IMR-90 (cell line): ENCODE data around the gene USP35. TPM values are rescaled to one million over a fixed set of nuclear protein-coding genes. Genes with fewer than 3 reads are reported as not detected.

ENCODE experiments used
- ATAC-seq: fragments of 200-7000 bp; cut with Tn5 transposase; 2 replicates; pipeline ENCODE4 v1.9.1; 2020; ENCODE audit warnings: low read depth, mild to moderate bottlenecking, moderate library complexity
- BruUV-seq: library from RNA; stranded (reverse); fragments of 400-500 nt; replicated peaks from 2 replicates; lab custom pipeline; 2021; lab: Mats Ljungman, UMichigan
- CTCF ChIA-PET: fragments of 300-600 bp; formaldehyde crosslinking; extraction: SDS; loops from one replicate; lab custom pipeline; 2021; ENCODE audit warnings: antibody characterized with exemption; lab: Yijun Ruan, JAX
- POLR2A ChIA-PET: fragments of 300-600 bp; sonication (Branson Sonifier 250); formaldehyde crosslinking; loops from one replicate; lab custom pipeline; 2022; ENCODE audit warnings: antibody characterized with exemption; ENCODE audit not compliant: unreplicated experiment; lab: Charles Lee
- DNase-seq: peaks from one replicate; pipeline ENCODE4 v3.0.0; 2013
- H2AFZ ChIP-seq: replicated peaks from 2 replicates; pipeline ENCODE3; 2013; ENCODE audit warnings: low read length, mild to moderate bottlenecking; ENCODE audit not compliant: poor library complexity
- H2AK5ac ChIP-seq: 2 replicates; pipeline ENCODE4 v1.6.1; 2013; ENCODE audit warnings: low read depth, low read length, inconsistent platforms
- H2AK9ac ChIP-seq: replicated peaks from 2 replicates; pipeline ENCODE3; 2013; ENCODE audit warnings: mild to moderate bottlenecking, low read depth, low read length, moderate library complexity; ENCODE audit not compliant: poor library complexity
- H2BK120ac ChIP-seq: 2 replicates; pipeline ENCODE4 v1.6.1; 2013; ENCODE audit warnings: low read depth, low read length, inconsistent platforms
- H2BK15ac ChIP-seq: 3 replicates; pipeline ENCODE4 v1.6.1; 2013; ENCODE audit warnings: low read depth, low read length, inconsistent platforms
- H2BK20ac ChIP-seq: 2 replicates; pipeline ENCODE4 v1.6.1; 2013; ENCODE audit warnings: low read depth, mild to moderate bottlenecking, inconsistent platforms, low read length, moderate library complexity
- H2BK5ac ChIP-seq: 2 replicates; pipeline ENCODE4 v1.6.1; 2013; ENCODE audit warnings: mild to moderate bottlenecking, low read depth, low read length, inconsistent platforms; ENCODE audit not compliant: poor library complexity, severe bottlenecking
- H3K14ac ChIP-seq: replicated peaks from 2 replicates; pipeline ENCODE4 v1.6.1; 2013; ENCODE audit warnings: low read depth, low read length, inconsistent platforms
- H3K18ac ChIP-seq: 2 replicates; pipeline ENCODE4 v1.6.1; 2013; ENCODE audit warnings: low read depth, low read length, control low read depth
- H3K23ac ChIP-seq: 2 replicates; pipeline ENCODE4 v1.6.1; 2013; ENCODE audit warnings: low read depth, low read length, inconsistent platforms
- H3K27ac ChIP-seq: 2 replicates; pipeline ENCODE4 v1.5.1; 2013; ENCODE audit warnings: mild to moderate bottlenecking, control low read depth, low read length; ENCODE audit not compliant: insufficient read depth
- H3K27me3 ChIP-seq: 2 replicates; pipeline ENCODE4 v1.6.1; 2013; ENCODE audit warnings: low read length; ENCODE audit not compliant: control insufficient read depth, insufficient read depth
- H3K36me3 ChIP-seq: 2 replicates; pipeline ENCODE4 v1.6.1; 2013; ENCODE audit warnings: low read length, mixed read lengths; ENCODE audit not compliant: control insufficient read depth, insufficient read depth
- H3K4ac ChIP-seq: 2 replicates; pipeline ENCODE4 v1.6.1; 2013; ENCODE audit warnings: low read depth, low read length, inconsistent platforms
- H3K4me1 ChIP-seq: 2 replicates; pipeline ENCODE4 v1.6.1; 2013; ENCODE audit warnings: low read length, mixed read lengths; ENCODE audit not compliant: control insufficient read depth, insufficient read depth
- H3K4me2 ChIP-seq: 2 replicates; pipeline ENCODE4 v1.6.1; 2013; ENCODE audit warnings: low read depth, mild to moderate bottlenecking, control low read depth, low read length, moderate library complexity
- H3K4me3 ChIP-seq: 2 replicates; pipeline ENCODE4 v1.5.1; 2013; ENCODE audit warnings: low read depth, mild to moderate bottlenecking, control low read depth, low read length, moderate library complexity; ENCODE audit not compliant: insufficient read depth
- H3K56ac ChIP-seq: 2 replicates; pipeline ENCODE4 v1.6.1; 2013; ENCODE audit warnings: low read length, inconsistent platforms; ENCODE audit not compliant: insufficient read depth; ENCODE audit errors: extremely low read depth
- H3K79me1 ChIP-seq, 2 experiments: 2 replicates each; pipeline ENCODE4 v1.6.1; 2013; ENCODE audit warnings: low read length in 2 of 2, inconsistent platforms in 1 of 2, low read depth in 1 of 2
- H3K9ac ChIP-seq: 2 replicates; pipeline ENCODE4 v1.6.1; 2013; ENCODE audit warnings: low read depth, low read length, control low read depth
- H3K9me1 ChIP-seq: 2 replicates; pipeline ENCODE4 v1.6.1; 2013; ENCODE audit warnings: low read length, inconsistent platforms; ENCODE audit not compliant: insufficient read depth
- H3K9me3 ChIP-seq: 2 replicates; pipeline ENCODE4 v1.6.1; 2013; ENCODE audit warnings: low read length; ENCODE audit not compliant: control insufficient read depth, insufficient read depth
- H4K20me1 ChIP-seq: 2 replicates; pipeline ENCODE4 v1.6.1; 2013; ENCODE audit warnings: low read length, inconsistent platforms; ENCODE audit not compliant: insufficient read depth
- H4K5ac ChIP-seq: 2 replicates; pipeline ENCODE4 v1.6.1; 2013; ENCODE audit warnings: mild to moderate bottlenecking, low read depth, low read length, control low read depth
- H4K8ac ChIP-seq, 2 experiments: 2 replicates each; pipeline ENCODE4 v1.6.1; 2013; ENCODE audit warnings: low read depth in 2 of 2, low read length in 2 of 2, control low read depth in 1 of 2, inconsistent platforms in 1 of 2
- H4K91ac ChIP-seq: 2 replicates; pipeline ENCODE4 v1.6.1; 2013; ENCODE audit warnings: low read depth, low read length, inconsistent platforms; ENCODE audit not compliant: insufficient read depth
- BHLHE40 ChIP-seq: fragments of 150-350 bp; IDR thresholded peaks from 2 replicates; pipeline ENCODE4 v1.6.1; 2016; ENCODE audit warnings: mild to moderate bottlenecking, low read depth, low read length
- CEBPB ChIP-seq: IDR thresholded peaks from 2 replicates; pipeline ENCODE4 v1.6.1; 2012; ENCODE audit warnings: low read depth, low read length, improper control_type of control experiment
- CHD1 ChIP-seq: IDR thresholded peaks from 2 replicates; pipeline ENCODE4 v1.6.1; 2012; ENCODE audit warnings: low read depth, low read length, improper control_type of control experiment
- CTCF ChIP-seq: conservative IDR thresholded peaks from 2 replicates; pipeline ENCODE4 v1.5.1; 2012; ENCODE audit warnings: mild to moderate bottlenecking, low read depth, low read length, improper control_type of control experiment
- ELK1 ChIP-seq: fragments of 150-350 bp; IDR thresholded peaks from 2 replicates; pipeline ENCODE4 v1.6.1; 2016; ENCODE audit warnings: low read depth, mild to moderate bottlenecking, low read length, moderate library complexity, borderline replicate concordance
- FOS ChIP-seq: fragments of 150-350 bp; IDR thresholded peaks from 2 replicates; pipeline ENCODE4 v1.6.1; 2016; ENCODE audit warnings: low read depth, low read length
- MAFK ChIP-seq: IDR thresholded peaks from 2 replicates; pipeline ENCODE4 v1.6.1; 2012; ENCODE audit warnings: low read depth, low read length, improper control_type of control experiment
- MAZ ChIP-seq: IDR thresholded peaks from 2 replicates; pipeline ENCODE4 v1.6.1; 2012; ENCODE audit warnings: low read depth, mild to moderate bottlenecking, low read length, improper control_type of control experiment, moderate library complexity, borderline replicate concordance
- MXI1 ChIP-seq: IDR thresholded peaks from 2 replicates; pipeline ENCODE4 v1.6.1; 2012; ENCODE audit warnings: low read depth, mild to moderate bottlenecking, low read length, moderate library complexity, borderline replicate concordance
- NFE2L2 ChIP-seq: fragments of 150-350 bp; IDR thresholded peaks from 2 replicates; pipeline ENCODE4 v1.6.1; 2016; ENCODE audit warnings: low read depth, mild to moderate bottlenecking, low read length
- POLR2A ChIP-seq: IDR thresholded peaks from 2 replicates; pipeline ENCODE4 v1.6.1; 2012; ENCODE audit warnings: mild to moderate bottlenecking, low read depth, low read length
- RAD21 ChIP-seq: IDR thresholded peaks from 2 replicates; pipeline ENCODE4 v1.6.1; 2012; ENCODE audit warnings: low read length, improper control_type of control experiment
- RCOR1 ChIP-seq: IDR thresholded peaks from 2 replicates; pipeline ENCODE4 v1.6.1; 2012; ENCODE audit warnings: mild to moderate bottlenecking, low read length, improper control_type of control experiment; ENCODE audit not compliant: insufficient replicate concordance
- RFX5 ChIP-seq: IDR thresholded peaks from 2 replicates; pipeline ENCODE4 v1.8.0; 2012; ENCODE audit warnings: low read depth, mild to moderate bottlenecking, low read length, moderate library complexity
- SMC3 ChIP-seq: fragments of 150-350 bp; IDR thresholded peaks from 2 replicates; pipeline ENCODE4 v1.6.1; 2016; ENCODE audit warnings: low read depth, mild to moderate bottlenecking, antibody characterized with exemption, low read length, moderate library complexity
- USF2 ChIP-seq: fragments of 150-350 bp; IDR thresholded peaks from 2 replicates; pipeline ENCODE4 v1.6.1; 2017; ENCODE audit warnings: mild to moderate bottlenecking, antibody characterized with exemption, low read length, low read depth
- WGBS, 2 experiments: methylation state at CpG; one replicate each; pipeline versions ENCODE4 v1.1.5 to v1.1.7; 2013; ENCODE audit warnings: missing lambda C conversion rate in 2 of 2; ENCODE audit not compliant: insufficient read length in 1 of 2; ENCODE audit errors: extremely low coverage in 2 of 2; 5-methylcytosine and 5-hydroxymethylcytosine counted together
- dilution Hi-C: fragments of 300-500 bp; cut with HindIII; formaldehyde crosslinking; loops from one replicate; pipeline ENCODE4 v1.14.3; 2018; ENCODE audit warnings: low sequenced_read_pairs; ENCODE audit not compliant: unreplicated experiment
- in situ Hi-C: fragments of 300-500 bp; cut with MboI; formaldehyde crosslinking; loops from 3 replicates; pipeline ENCODE4 v1.14.3; 2019; ENCODE audit warnings: low sequenced_read_pairs, inconsistent platforms, mixed read lengths
- intact Hi-C: fragments of 100-400 bp; cut with micrococcal nuclease; formaldehyde crosslinking; loops from 2 replicates; pipeline ENCODE4 v1.10.0; 2022
- polyA plus RNA-seq, 3 experiments: library from polyadenylated mRNA; depleted of rRNA; stranded (reverse); fragments of >200 nt; gene quantifications; 2 replicates each; pipeline ENCODE4 v1.2.3, GENCODE V29; 2012; ENCODE audit warnings: low replicate concordance in 1 of 3
- total RNA-seq: library from RNA; depleted of rRNA; stranded (reverse); fragments of >200 nt; gene quantifications from 2 replicates; pipeline ENCODE4 v1.2.3, GENCODE V29; 2012

USP35 gene
- total and polyA plus RNA-seq, 2 of the 4 experiments (the other 2 are of a cell fraction) = 2.7 to 11.3 TPM

- in situ Hi-C loops = no loop called here
- no peak overlapping the region for H2BK120ac ChIP-seq
- peaks cover 45% of the 10 kb centered on the region for H3K36me3 ChIP-seq
- H2AFZ ChIP-seq = no peak overlapping the region
- no peak overlapping the region for H4K91ac ChIP-seq
- H3K4me2 ChIP-seq = no peak overlapping the region
- no TSS peak for BruUV-seq
- WGBS, 2 experiments = 100% methylated on average over 1 of the region's 6 CpGs; no CpG with 5 or more reads in 1 of the 2 experiments
- no peak overlapping the region for H2BK5ac ChIP-seq
- no peaks in the 10 kb centered on the region for H3K27me3 ChIP-seq
- H3K4me1 ChIP-seq = no peaks in the 10 kb centered on the region
- peaks cover 32% of the 10 kb centered on the region for H4K20me1 ChIP-seq
- no peak overlapping the region for H3K23ac ChIP-seq
- no peak overlapping the region for H2BK20ac ChIP-seq
- H3K79me1 ChIP-seq = peaks cover 25 to 59% of the 10 kb centered on the region in 2 experiments
- TF ChIP-seq MXI1 = no peak
- no peak for TF ChIP-seq CEBPB
- no peak for TF ChIP-seq ELK1
- TF ChIP-seq MAFK = no peak
- TF ChIP-seq CTCF = no peak
- TF ChIP-seq BHLHE40 = no peak
- TF ChIP-seq RAD21 = no peak
- TF ChIP-seq RCOR1 = no peak
- no peak for TF ChIP-seq POLR2A
- no peak for TF ChIP-seq CHD1
- TF ChIP-seq FOS = no peak
- TF ChIP-seq RFX5 = no peak
- no peak for TF ChIP-seq NFE2L2
- TF ChIP-seq USF2 = no peak
- TF ChIP-seq MAZ = no peak
- TF ChIP-seq SMC3 = no peak
- peak overlapping the region; percentile 12 for H2AK9ac ChIP-seq
- ChIA-PET POLR2A (no interaction called here), CTCF (no interaction called here)
- no peak overlapping the region for H3K14ac ChIP-seq
- no peaks in the 10 kb centered on the region for H3K9me3 ChIP-seq
- H3K4ac ChIP-seq = no peak overlapping the region
- DNase-seq = no peak
- intact Hi-C loops = no loop called here
- H4K5ac ChIP-seq = no peak overlapping the region
- H3K56ac ChIP-seq = no peak overlapping the region
- no peak for ATAC-seq
- H3K4me3 ChIP-seq = no peak overlapping the region
- H4K8ac ChIP-seq = no peak overlapping the region
- H2BK15ac ChIP-seq = no peak overlapping the region
- no peaks in the 10 kb centered on the region; the same call in none of the 2 replicates for H3K9me1 ChIP-seq
- dilution Hi-C loops = no loop called here
- H2AK5ac ChIP-seq = no peak overlapping the region; the same call in 1 of the 2 replicates
- H3K9ac ChIP-seq = no peak overlapping the region
- no peak overlapping the region for H3K27ac ChIP-seq
- no peak overlapping the region for H3K18ac ChIP-seq
Observed at GRCh38 chr11:78199015-78199652, 10.4 kb downstream of the USP35 start.
